HL-60 (cell line): ENCODE results near the gene EFHC1.

ENCODE experiments used
- GABPA ChIP-seq: IDR thresholded peaks from 2 replicates; pipeline ENCODE4 v1.6.1; 2012; ENCODE audit warnings: low read depth
- POLR2AphosphoS5 ChIP-seq: IDR thresholded peaks from 2 replicates; pipeline ENCODE4 v1.6.1; 2012; ENCODE audit warnings: low read depth
- SPI1 ChIP-seq: IDR thresholded peaks from 2 replicates; pipeline ENCODE4 v1.6.1; 2012; ENCODE audit warnings: low read depth, mild to moderate bottlenecking, borderline replicate concordance
- TF ChIP-seq, protein P1 (sequence below): IDR thresholded peaks from one replicate; pipeline ENCODE4 v1.5.1; 2011; ENCODE audit warnings: low read length, control low read depth, inconsistent platforms; ENCODE audit not compliant: insufficient read depth
- TF ChIP-seq, protein P2 (sequence below): IDR thresholded peaks from 2 replicates; pipeline ENCODE4 v1.6.1; 2012; ENCODE audit warnings: low read depth; ENCODE audit not compliant: insufficient replicate concordance

DNA sequence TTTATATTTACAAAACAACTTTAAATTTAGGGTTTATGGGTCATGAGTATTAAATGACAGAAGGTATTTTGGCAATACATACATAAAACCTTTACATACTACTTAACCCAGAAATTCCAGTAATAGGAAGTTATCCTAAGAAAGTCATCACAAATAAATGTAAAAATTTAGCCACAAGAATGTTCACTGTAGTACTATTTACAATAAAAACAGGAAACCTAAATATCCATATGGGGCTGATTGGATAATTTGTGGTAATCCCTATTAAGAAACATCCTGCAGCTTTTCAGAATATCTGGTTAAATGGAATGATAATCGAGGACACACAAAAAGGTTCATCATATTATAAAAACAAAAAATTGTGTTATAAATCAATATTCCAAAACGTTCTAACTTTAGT lies 112.3 kb downstream of the EFHC1 start:
- TF ChIP-seq, protein P1, sequence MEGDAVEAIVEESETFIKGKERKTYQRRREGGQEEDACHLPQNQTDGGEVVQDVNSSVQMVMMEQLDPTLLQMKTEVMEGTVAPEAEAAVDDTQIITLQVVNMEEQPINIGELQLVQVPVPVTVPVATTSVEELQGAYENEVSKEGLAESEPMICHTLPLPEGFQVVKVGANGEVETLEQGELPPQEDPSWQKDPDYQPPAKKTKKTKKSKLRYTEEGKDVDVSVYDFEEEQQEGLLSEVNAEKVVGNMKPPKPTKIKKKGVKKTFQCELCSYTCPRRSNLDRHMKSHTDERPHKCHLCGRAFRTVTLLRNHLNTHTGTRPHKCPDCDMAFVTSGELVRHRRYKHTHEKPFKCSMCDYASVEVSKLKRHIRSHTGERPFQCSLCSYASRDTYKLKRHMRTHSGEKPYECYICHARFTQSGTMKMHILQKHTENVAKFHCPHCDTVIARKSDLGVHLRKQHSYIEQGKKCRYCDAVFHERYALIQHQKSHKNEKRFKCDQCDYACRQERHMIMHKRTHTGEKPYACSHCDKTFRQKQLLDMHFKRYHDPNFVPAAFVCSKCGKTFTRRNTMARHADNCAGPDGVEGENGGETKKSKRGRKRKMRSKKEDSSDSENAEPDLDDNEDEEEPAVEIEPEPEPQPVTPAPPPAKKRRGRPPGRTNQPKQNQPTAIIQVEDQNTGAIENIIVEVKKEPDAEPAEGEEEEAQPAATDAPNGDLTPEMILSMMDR = no peak
- TF ChIP-seq, protein P2, sequence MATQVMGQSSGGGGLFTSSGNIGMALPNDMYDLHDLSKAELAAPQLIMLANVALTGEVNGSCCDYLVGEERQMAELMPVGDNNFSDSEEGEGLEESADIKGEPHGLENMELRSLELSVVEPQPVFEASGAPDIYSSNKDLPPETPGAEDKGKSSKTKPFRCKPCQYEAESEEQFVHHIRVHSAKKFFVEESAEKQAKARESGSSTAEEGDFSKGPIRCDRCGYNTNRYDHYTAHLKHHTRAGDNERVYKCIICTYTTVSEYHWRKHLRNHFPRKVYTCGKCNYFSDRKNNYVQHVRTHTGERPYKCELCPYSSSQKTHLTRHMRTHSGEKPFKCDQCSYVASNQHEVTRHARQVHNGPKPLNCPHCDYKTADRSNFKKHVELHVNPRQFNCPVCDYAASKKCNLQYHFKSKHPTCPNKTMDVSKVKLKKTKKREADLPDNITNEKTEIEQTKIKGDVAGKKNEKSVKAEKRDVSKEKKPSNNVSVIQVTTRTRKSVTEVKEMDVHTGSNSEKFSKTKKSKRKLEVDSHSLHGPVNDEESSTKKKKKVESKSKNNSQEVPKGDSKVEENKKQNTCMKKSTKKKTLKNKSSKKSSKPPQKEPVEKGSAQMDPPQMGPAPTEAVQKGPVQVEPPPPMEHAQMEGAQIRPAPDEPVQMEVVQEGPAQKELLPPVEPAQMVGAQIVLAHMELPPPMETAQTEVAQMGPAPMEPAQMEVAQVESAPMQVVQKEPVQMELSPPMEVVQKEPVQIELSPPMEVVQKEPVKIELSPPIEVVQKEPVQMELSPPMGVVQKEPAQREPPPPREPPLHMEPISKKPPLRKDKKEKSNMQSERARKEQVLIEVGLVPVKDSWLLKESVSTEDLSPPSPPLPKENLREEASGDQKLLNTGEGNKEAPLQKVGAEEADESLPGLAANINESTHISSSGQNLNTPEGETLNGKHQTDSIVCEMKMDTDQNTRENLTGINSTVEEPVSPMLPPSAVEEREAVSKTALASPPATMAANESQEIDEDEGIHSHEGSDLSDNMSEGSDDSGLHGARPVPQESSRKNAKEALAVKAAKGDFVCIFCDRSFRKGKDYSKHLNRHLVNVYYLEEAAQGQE = no peak
- no peak for TF ChIP-seq POLR2AphosphoS5
- TF ChIP-seq SPI1 = no peak
- no peak for TF ChIP-seq GABPA
